NCI-H510A treated with DMSO at 0.1 percent for 48 hours (cell line): Measurements from ENCODE around the gene NBAS.

Experiments used
- DNase-seq: peaks from one replicate; lab custom pipeline; 2025; lab: John Stamatoyannopoulos, UW

NBAS gene

DNA sequence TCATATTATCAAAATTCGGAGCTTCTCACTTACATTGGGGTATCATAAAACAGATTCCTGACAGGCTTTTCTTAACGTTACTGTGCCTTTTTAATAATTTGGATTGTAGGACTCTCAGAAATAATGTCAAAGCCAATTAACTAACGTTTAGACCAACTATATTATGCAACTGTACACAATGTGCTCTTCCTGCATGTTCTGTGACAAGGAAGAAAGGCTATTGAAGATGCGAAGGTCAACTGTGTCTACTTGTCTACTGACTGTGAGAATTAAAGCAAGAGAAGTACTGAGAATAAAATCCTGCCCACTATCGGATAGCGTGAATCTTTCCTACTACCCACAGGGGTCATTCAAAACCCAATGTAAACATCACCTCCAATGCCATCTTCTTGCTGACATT is 393.0 kb downstream of the NBAS start:
- no peak for DNase-seq

GRCh38 chr2:15166878-15167277 is 394.3 kb downstream of the NBAS start:
- DNase-seq, result no peak

- DNase-seq, result no peak
Observed at GRCh38 chr2:15163326-15163725, 397.8 kb downstream of the NBAS start.

DNA sequence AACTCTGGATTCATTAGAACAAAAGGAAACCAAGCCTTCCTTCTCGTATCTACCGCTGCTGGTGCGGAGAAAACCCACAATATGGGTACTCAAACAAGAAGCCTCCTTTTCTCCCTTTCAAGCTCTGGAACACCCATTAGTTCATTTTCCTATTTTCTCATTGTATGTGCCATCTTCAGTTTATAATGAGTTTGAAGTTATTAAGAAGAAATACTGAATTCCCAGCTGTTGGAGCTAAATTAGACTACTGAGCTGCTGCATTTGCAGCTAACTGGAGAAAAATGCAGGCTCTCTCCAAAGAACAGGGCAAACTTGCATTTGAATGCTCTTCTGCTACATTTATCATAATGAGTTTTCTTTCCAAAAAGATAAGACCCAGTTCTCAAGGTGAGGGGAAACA is 398.5 kb downstream of the NBAS start:
- DNase-seq, result no peak

GRCh38 chr2:15160201-15160991 is 400.7 kb downstream of the NBAS start:
- DNase-seq, result no peak

DNA sequence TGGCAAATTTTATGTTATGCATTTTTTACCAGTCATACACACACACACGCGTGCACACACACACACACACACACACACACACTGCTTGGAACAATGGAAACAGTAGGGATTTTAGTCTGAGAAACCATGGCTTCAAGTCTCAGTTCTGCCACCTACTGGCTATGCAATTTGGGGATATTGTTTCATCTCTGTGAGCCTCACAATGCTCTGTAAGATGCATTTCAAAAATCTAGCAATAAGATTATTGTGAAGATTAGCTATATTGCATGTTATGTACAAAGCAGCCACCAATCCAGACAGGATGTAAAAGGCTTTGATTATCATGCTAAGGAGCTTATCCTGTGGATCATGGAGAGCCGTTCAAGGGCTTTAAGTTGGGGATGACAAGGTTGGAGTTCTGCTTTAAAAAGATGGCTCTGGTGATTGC is 401.4 kb downstream of the NBAS start:
- DNase-seq, result peak; percentile 44

GRCh38 chr2:15159206-15159605 is 401.9 kb downstream of the NBAS start:
- no peak for DNase-seq

GRCh38 chr2:15158532-15158931 is 402.6 kb downstream of the NBAS start:
- DNase-seq, result no peak

GRCh38 chr2:15158100-15158499 is 403.0 kb downstream of the NBAS start:
- no peak for DNase-seq

DNA sequence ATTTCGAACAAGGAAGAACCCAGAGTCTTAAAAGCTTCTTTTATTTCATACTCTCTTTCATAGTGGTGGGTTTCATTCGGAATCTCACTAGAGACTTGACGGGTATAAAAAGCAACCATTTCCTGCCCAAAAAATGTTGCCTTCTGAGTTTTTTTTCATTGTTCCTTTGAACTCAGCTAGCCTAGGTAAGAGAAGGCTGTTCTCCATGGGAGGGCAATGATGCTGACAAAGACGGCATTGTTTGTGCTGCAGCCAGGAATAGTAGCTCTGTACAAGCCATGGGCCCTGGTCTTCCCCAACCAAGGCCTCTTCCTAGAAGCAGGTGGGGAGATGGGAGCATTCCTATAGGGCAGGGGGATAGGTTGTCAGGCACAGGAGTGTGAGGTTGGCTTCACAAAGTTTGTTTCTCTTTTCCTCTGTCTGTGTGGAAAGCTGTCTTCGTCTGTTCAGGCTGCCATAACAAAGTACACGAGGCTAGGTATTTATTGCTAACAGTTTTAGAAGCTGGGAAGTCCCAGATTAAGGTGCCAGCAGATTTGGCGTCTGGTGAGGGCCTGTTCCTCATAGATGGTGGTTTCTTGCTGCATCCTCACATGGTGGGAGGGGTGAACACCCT is 405.1 kb downstream of the NBAS start:
- DNase-seq, result no peak

GRCh38 chr2:15154297-15154696 is 406.8 kb downstream of the NBAS start:
- DNase-seq, result no peak

- no peak for DNase-seq
Observed at GRCh38 chr2:15152382-15152781, 408.8 kb downstream of the NBAS start.

DNA sequence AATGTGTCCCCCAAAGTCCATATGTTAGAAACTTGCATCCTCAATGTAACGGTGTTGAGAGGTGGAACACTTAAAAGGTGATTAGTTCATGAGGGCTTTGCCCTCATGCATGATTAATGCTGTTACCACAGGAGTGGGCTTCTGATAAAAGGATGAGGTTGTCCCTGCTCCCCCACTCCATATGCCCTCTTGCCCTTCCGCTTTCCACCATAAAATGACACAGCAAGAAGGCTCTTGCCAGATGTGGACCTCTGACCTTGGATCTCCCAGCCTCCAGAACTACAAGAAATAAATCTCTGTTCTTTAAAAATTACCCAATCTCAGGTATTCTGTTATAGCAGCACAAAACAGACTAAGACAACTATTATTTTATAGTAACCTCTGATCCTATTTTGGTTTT is 412.1 kb downstream of the NBAS start:
- no peak for DNase-seq

GRCh38 chr2:15147591-15147990 is 413.5 kb downstream of the NBAS start:
- no peak for DNase-seq

DNA sequence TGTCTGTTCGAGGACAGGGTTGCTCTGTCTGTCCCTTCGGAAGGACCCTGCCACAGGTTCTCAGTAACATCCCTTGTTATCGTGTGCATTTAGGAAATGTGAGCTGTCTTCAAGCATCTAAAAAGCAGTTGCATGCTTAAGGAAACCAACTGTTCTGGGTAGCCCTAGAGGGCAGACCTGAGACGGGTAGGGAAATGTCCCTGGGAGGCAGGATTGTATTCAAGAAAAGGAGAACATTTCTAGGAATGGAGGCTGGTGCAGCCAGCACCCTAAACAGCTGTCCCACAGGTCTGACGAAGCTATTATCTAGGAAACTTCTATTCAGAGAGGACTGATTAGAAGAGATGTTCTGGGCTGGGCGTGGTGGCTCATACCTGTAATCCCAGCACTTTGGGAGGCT is 414.2 kb downstream of the NBAS start:
- DNase-seq, result no peak

- DNase-seq, result no peak
Observed at GRCh38 chr2:15145919-15146318, 415.2 kb downstream of the NBAS start.

GRCh38 chr2:15145046-15145817 is 415.9 kb downstream of the NBAS start:
- DNase-seq, result no peak

DNA sequence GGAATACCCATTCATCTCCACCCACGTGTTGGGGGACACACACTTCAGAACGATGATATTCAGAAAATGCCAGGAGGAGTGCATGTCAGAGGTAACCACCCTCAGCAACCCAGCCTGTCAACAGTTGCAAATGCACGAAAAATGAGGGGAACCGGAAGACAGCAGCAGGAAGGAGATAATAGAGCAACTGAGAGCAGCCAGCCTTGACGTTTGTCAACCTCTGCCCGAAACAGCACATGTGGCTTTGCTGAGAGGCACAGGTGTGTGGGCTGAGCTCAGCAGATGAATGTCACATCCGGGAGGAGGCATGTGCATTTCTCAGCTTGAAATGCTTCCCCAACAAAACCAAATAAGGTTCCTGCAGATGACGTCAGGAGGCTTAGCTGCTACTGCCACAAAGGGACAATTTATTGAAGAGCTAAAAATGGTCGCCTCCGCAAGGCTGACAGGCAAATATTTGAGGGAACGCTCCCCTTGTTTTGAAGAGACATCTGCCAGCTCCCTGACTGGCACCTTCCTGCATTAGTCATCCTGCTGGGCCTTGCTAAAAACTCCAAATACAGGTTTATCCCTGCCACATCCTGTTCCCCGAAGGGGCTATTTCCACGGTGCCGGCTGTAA is 419.0 kb downstream of the NBAS start:
- peak; percentile 63 for DNase-seq

DNA sequence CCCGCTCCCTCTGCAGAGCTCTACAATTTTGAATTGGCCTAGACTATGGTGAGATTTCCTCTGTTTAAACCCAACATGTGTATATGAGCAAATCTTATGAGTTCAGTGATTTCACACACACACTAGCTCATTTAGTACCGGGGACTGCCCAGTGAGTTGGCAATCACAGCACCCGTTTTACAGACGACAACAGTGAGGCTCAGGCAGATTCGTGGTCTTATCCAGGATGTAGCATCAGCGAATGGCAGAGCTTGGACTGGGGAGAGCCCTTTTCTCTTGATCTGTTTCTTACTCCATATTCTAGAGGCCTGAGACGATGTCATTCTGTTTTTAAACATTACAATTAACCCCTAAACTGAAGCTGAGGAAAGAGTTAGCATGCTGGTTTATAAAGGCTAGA is 419.9 kb downstream of the NBAS start:
- no peak for DNase-seq

DNA sequence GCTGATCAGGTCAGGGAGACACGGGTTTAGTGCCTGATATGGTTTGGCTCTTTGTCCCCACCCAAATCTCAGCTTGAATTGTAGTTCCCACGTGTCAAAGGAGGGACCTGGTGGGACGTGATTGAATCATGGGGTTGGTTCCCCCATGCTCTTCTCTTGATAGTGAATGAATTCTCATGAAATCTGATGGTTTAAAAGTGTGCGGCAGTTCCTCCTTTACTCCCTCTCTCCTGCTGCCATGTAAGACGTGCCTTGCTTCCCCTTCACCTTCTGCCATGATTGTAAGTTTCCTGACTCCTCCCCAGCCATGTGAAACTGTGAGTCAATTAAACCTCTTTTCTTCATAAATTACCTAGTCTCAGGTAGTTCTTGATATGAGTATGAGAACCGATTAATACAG is 424.5 kb downstream of the NBAS start:
- DNase-seq, result no peak

DNA sequence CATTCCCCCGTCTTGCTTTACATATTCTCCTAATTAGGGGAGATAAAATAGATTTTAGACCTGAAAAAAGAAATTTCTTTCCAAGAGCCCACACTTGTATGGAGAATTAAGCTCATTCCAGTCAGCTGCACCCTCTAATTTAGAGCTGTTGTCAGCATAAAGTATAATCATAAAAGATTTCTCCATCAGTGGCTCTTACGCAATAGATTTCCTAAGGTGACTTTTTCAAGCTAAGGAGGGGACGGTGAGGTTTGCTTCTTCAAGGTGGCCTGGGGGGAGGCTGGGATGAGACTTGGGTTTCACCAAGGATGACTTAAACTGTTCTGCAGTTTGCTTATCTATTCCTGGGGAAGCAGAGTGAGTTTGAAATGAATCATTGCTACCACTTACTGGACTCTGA is 426.2 kb downstream of the NBAS start:
- DNase-seq, result no peak

GRCh38 chr2:15133461-15133860 is 427.7 kb downstream of the NBAS start:
- no peak for DNase-seq

- DNase-seq, result no peak
Observed at GRCh38 chr2:15128846-15129245, 432.3 kb downstream of the NBAS start.
